GM18511 (cell line): Measurements from ENCODE around the gene KNL1.
A peak's percentile ranks its signal among the peaks of the same experiment; 100 is the strongest.
"Not testable (repeated sequence)": the region's sequence is repeated elsewhere in the genome, so short reads cannot be mapped to it uniquely, and the experiment has no call there.

Experiments
- ATAC-seq: cut with Tn5 transposase; IDR thresholded peaks from one replicate; pipeline ENCODE4 v1.9.1; 2021; ENCODE audit warnings: mild to moderate bottlenecking, moderate library complexity; ENCODE audit not compliant: unreplicated experiment

KNL1 gene, protein sequence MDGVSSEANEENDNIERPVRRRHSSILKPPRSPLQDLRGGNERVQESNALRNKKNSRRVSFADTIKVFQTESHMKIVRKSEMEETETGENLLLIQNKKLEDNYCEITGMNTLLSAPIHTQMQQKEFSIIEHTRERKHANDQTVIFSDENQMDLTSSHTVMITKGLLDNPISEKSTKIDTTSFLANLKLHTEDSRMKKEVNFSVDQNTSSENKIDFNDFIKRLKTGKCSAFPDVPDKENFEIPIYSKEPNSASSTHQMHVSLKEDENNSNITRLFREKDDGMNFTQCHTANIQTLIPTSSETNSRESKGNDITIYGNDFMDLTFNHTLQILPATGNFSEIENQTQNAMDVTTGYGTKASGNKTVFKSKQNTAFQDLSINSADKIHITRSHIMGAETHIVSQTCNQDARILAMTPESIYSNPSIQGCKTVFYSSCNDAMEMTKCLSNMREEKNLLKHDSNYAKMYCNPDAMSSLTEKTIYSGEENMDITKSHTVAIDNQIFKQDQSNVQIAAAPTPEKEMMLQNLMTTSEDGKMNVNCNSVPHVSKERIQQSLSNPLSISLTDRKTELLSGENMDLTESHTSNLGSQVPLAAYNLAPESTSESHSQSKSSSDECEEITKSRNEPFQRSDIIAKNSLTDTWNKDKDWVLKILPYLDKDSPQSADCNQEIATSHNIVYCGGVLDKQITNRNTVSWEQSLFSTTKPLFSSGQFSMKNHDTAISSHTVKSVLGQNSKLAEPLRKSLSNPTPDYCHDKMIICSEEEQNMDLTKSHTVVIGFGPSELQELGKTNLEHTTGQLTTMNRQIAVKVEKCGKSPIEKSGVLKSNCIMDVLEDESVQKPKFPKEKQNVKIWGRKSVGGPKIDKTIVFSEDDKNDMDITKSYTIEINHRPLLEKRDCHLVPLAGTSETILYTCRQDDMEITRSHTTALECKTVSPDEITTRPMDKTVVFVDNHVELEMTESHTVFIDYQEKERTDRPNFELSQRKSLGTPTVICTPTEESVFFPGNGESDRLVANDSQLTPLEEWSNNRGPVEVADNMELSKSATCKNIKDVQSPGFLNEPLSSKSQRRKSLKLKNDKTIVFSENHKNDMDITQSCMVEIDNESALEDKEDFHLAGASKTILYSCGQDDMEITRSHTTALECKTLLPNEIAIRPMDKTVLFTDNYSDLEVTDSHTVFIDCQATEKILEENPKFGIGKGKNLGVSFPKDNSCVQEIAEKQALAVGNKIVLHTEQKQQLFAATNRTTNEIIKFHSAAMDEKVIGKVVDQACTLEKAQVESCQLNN (N-terminal part only)

DNA sequence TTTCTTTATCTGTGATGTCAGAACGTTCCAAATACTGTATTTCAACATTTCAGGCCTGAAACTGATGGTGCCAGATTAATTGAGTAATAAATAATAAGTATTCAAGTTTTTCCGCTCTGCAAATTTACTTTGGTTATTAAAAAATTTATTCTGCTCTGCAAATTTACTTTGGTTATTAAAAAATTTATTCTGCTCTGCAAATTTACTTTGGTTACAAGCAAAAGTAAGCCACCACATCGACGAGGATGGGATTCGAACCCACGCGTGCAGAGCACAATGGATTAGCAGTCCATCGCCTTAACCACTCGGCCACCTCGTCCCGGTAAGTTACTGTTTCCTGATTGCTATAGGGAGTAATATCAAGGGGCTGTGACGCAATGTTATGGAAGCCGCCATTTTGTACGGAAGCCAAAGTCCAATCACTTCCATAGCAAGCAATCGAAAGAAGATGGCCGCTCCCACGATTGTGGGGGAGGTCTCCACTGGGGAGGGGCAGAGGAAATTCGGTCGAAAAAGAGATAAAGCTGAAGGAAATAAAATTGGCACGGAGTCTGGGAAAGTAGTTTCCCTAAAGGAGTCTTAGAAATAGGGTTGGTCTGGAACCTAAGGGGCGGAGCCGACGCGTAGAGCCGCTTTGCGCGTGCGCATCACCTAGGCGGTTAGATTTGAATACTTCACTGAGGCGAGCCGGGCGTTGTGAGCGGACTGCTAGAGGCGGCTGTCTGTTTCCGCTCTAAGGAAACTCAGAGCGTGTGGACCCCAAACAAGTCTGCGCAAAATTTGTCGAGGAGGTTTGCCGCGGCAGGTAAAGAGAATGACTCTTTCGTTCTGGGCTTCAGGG, at the start of gene KNL1:
Gene KNL1 (plus strand): TSS at position 662 of the 841 bp plus-strand sequence. CDS start 8,683 bp downstream, outside the sequence.
- ATAC-seq: peak; percentile 76

GRCh38 chr15:40545457-40545856, 48.6 kb upstream of the KNL1 start:
- ATAC-seq: no peak

- no peak for ATAC-seq
Measured at GRCh38 chr15:40548610-40549009, 45.4 kb upstream of the KNL1 start.

DNA sequence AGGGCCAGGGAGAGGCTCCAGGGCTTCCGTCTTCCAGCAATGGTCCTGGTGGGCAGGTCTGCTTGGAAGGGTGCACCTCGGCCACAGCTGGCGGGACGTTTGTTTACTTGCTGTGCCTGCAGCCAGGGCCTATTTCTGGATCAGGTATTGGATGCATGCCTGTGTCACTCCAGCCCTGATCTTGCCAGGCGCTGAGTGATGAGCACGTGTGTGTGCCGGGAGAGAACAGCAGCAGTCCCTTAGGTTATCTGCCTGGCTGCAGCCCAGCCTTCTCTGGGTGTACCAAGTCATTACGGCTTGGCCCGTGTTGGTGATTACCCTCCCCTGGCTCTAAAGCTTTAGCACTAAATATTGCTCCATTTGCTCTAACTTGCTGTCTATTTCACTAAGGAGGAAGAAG, 44.2 kb upstream of the KNL1 start:
- peak; percentile 3 for ATAC-seq

DNA sequence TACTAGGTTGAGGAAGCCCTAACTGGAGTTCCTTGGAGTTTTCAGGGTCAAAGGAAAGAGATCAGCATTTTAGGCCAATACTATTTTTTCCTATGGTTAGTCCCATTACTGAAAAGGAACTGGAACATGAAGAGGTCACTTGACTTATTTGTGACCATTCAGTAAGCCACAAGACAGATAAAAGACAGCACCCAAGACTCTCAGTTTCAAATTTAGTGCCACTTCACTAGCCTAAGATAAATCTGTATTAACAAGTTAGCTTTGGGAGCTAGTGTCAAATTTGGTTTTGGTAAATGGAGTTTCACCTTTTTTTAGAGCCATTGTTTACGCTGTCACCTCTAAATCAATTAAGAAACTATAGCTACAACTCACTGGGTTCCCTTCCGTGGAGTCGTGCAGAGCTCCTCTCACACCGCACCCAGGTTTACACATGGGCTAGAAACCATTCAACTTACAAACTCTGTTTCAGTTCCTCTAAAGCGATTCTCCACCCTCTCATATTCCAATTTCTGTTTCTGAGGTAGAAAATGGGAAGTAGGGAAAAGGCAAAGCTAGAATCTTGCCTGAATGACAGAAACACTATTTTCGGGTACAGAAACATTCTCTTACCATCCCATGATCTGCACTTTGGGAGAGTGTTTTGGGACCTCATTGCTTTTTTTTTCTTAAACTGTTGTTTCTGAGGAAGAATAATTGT, 43.6 kb upstream of the KNL1 start:
- peak; percentile 84 for ATAC-seq

DNA sequence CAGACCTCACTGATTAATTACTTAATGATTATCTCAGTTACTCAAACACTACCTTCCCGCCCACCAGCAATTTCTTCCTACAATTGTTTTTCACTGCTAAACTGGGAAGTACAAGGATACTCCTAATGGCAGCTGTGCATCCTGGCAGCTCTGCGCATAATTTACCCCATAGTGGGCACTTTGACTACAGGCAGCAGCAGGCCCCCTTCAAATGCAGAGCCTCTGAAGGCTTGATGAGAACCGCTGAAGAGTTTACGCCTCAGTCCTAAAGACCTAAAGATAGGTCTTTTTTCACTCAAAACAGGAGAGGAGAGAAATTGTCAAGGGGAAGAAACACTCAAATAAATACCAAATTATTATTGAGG, 39.9 kb upstream of the KNL1 start:
- no peak for ATAC-seq

- no peak for ATAC-seq
Measured at GRCh38 chr15:40555876-40556275, 38.2 kb upstream of the KNL1 start.

GRCh38 chr15:40558952-40559742, 34.9 kb upstream of the KNL1 start:
- no peak for ATAC-seq

DNA sequence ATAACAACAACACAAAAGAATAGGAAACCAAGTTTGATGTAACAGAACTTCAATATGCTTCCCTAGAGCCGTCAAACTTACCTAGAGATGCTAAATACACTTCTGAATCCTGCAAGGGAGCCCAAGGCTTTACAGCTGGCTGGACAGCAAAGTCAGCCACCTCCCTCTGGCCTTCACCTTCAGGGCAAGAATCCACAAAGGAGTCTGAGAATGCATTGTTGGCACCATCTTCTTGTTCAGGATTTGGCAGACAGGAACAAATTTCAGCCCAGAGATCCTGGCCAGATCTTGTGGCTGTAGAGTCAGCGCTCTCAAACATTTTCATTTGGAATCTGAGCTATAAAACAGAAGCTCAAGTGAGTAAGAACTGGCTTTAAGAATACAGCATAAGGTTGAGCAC, 31.4 kb upstream of the KNL1 start:
- no peak for ATAC-seq

- no peak for ATAC-seq
Measured at GRCh38 chr15:40563426-40563825, 30.6 kb upstream of the KNL1 start.

- peak; percentile 97 for ATAC-seq
Measured at GRCh38 chr15:40564591-40565332, 29.3 kb upstream of the KNL1 start, which contains the start of gene CCDC32. TSS of gene CCDC32 (minus strand) at chr15:40565042. CDS start at chr15:40563015, 2,027 bp downstream.

DNA sequence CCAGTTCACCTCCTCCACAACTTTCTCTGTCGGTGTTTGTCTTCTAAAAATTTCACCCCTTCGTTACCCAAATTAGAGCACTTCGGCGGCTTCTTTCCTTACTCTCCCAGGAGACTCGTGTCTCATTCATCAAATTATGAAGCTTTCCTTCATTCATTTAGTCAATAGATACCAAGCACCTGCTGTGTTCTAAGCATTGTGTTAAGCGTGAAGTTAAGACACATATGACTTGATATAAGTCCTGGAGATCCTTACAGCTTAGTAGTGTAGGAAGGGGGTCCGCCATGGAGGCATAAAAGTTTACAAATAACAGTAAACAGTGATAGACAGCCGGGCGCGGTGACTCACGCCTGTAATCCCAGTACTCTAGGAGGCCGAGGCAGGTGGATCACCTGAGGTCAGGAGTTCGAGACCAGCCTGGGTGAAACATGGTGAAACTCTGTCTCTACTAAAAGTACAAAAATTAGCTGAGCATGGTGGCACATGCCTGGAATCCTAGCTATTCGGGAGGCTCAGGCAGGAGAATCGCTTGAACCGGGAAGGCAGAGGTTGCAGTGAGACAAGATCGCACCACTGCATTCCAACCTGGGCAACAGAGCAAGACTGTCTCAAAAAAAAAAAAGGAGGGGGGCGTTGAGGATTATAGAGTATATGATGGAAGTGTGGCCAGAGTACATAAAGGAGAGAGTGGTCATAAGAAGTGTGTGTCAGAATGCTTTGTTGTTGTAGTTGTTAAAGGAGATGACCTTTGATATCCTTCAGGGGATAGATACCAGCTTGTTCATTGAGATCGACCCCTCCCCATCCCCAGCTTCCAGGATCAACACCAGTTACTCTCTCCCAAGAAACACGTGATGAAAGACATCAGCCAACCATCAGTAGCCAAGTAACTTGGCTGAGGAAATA, 28.5 kb upstream of the KNL1 start:
- no peak for ATAC-seq

GRCh38 chr15:40567111-40567510, 26.9 kb upstream of the KNL1 start:
- no peak for ATAC-seq

DNA sequence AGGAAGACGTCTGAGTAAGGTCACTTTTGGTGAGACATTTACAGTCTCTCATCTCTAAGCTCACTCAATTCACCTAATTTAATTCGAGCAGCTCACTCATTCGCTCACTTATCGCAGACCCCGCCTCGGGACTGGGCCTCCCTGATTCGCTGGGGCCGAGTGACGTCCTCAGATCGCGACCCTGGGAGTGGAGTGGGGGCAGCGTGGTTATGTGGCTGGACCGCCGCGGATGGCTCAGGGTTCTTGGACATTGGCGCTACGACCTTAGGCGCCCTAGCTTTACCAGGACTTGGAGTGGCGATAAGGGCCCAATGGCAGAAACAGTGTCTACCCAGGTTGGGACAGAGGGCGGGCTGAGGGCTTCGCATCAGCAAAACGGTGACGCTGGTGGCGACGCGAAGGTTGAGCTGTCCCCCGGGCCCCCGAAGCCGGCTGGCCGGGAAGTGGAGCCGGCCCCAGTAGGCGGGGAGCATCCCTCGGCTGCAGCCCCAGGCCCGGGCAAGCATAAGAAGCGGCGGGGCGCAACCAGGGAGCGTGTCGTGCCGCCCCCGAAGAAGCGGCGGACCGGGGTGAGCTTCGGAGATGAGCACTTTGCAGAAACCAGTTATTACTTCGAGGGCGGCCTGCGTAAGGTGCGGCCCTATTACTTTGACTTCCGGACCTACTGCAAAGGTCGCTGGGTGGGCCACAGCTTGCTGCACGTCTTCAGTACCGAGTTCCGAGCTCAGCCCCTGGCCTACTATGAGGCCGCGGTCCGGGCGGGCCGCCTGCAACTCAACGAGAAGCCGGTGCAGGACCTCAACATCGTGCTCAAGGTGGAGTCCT, 24.7 kb upstream of the KNL1 start, which contains the start of gene RPUSD2:
Gene RPUSD2 (plus strand): TSS at position 171 of the 825 bp plus-strand sequence. CDS start 39 bp downstream, at position 210.
- ATAC-seq: peak; percentile 54

DNA sequence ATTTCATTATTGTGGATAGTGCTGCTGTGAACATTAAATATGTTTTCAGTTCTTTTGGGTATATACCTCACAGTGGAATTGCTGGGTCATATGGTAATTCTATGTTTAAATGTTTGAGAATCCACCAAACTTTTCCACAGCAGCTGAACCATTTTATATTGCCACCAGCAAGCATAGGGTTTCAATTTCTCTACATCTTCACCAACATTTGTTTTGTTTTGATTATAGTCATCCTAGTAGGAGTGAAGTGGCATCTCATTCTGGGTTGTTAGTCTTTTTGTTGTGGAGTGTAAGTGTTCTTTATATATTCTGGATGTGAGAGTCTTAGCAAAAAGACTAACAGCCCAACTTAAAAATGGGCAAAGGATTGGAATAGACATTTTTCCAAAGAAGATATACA, 18.9 kb upstream of the KNL1 start:
- no peak for ATAC-seq

GRCh38 chr15:40576914-40577313, 17.1 kb upstream of the KNL1 start:
- ATAC-seq: not testable (repeated sequence)
